ENCODE measurements around the gene LIN9.

- TF ChIP-seq CTCF (IDR thresholded peaks at IDR 0.05; ENCODE audit: low read depth, low read length): no peak
- TF ChIP-seq EZH2phosphoT487 (IDR thresholded peaks at IDR 0.05; ENCODE audit: low read depth): no peak
Observed at GRCh38 chr1:226233806-226234205, 75.2 kb downstream of the LIN9 start.
